HCT116 (cell line): ENCODE measurements around the gene TMSB4X. TPM values are rescaled to one million over a fixed set of nuclear protein-coding genes. Genes with fewer than 3 reads are reported as not detected.
A peak's percentile ranks its signal among the peaks of the same experiment; 100 is the strongest.

ENCODE experiments used
- ATAC-seq: fragments of 200-7000 bp; cut with Tn5 transposase; 2 replicates; pipeline ENCODE4 v1.9.1; 2020; ENCODE audit warnings: mild to moderate bottlenecking, moderate library complexity
- Bru-seq: library from RNA; stranded (reverse); fragments of 400-500 nt; gene quantifications from one replicate; lab custom pipeline; 2021; lab: Mats Ljungman, UMichigan
- BruChase-seq, 2 experiments: library from RNA; stranded (reverse); fragments of 400-500 nt; gene quantifications; one replicate each; lab custom pipeline; 2021; lab: Mats Ljungman, UMichigan
- BruUV-seq: library from RNA; stranded (reverse); fragments of 400-500 nt; replicated peaks from 2 replicates; lab custom pipeline; 2021; lab: Mats Ljungman, UMichigan
- CTCF ChIA-PET: fragments of 300-600 bp; sonication (Branson Sonifier 250); formaldehyde crosslinking; loops from one replicate; lab custom pipeline; 2021; ENCODE audit warnings: antibody characterized with exemption; lab: Charles Lee
- POLR2A ChIA-PET: fragments of 300-600, 350-600 bp; sonication (Branson Sonifier 250); formaldehyde crosslinking; loops from one replicate; lab custom pipeline; 2021; ENCODE audit warnings: antibody characterized with exemption; lab: Charles Lee
- RAD21 ChIA-PET, 2 experiments: fragments of 300-600 bp; sonication (Branson Sonifier 250); formaldehyde crosslinking; loops; one replicate each; lab custom pipeline; 2023; ENCODE audit warnings: low total read pairs in 2 of 2; ENCODE audit not compliant: uncharacterized antibody in 2 of 2, unreplicated experiment in 2 of 2, low non-redundant PET in 1 of 2; lab: Charles Lee
- DNase-seq: peaks from one replicate; pipeline ENCODE4 v3.0.0-alpha.2; 2010; ENCODE audit warnings: low read depth, low spot score
- H2AFZ ChIP-seq: fragments of 200-600 bp; shearing (Covaris generic), sonication (generic); 2 replicates; pipeline ENCODE4 v1.6.1; 2017; ENCODE audit warnings: low read depth, mixed run types, mixed read lengths, antibody characterized with exemption, low read length; ENCODE audit not compliant: poor library complexity, severe bottlenecking
- H3K27ac ChIP-seq: 2 replicates; pipeline ENCODE4 v1.5.1; 2012; ENCODE audit warnings: low read depth, low read length
- H3K27me3 ChIP-seq: fragments of 200-600 bp; sonication (generic); 2 replicates; pipeline ENCODE4 v1.6.1; 2016; ENCODE audit warnings: mixed run types, low read length, mixed read lengths; ENCODE audit not compliant: insufficient read depth
- H3K36me3 ChIP-seq, 2 experiments: fragments of 200-500 bp in 1 of 2; fragments of 200-600 bp in 1 of 2; sonication (Bioruptor generic) in 1 of 2; sonication (generic) in 1 of 2; 2 replicates each; pipeline versions ENCODE4 v1.5.1 to v1.6.1; 2014 to 2016; ENCODE audit warnings: low read length in 2 of 2, inconsistent platforms in 1 of 2, mixed read lengths in 1 of 2, mixed run types in 1 of 2; ENCODE audit not compliant: insufficient read depth in 2 of 2, control insufficient read depth in 1 of 2
- H3K4me1 ChIP-seq, 2 experiments: fragments of 200-600 bp in 1 of 2; sonication (generic) in 1 of 2; 2 replicates each; pipeline versions ENCODE4 v1.5.1 to v1.6.1; 2012 to 2017; ENCODE audit warnings: low read length in 2 of 2, inconsistent platforms in 1 of 2, mild to moderate bottlenecking in 1 of 2, mixed read lengths in 1 of 2, mixed run types in 1 of 2, moderate library complexity in 1 of 2; ENCODE audit not compliant: insufficient read depth in 2 of 2, control insufficient read depth in 1 of 2
- H3K4me2 ChIP-seq: fragments of 200-600 bp; sonication (generic); 2 replicates; pipeline ENCODE4 v1.6.1; 2017; ENCODE audit warnings: mixed run types, low read length, mixed read lengths
- H3K4me3 ChIP-seq, 2 experiments: fragments of 200-600 bp in 1 of 2; sonication (generic) in 1 of 2; replicated peaks in 1 of 2; 2 replicates each; pipeline ENCODE4 v1.5.1; 2011 to 2016; ENCODE audit warnings: low read length in 2 of 2, control low read depth in 1 of 2, low read depth in 1 of 2, mild to moderate bottlenecking in 1 of 2, mixed read lengths in 1 of 2, mixed run types in 1 of 2
- H3K79me2 ChIP-seq: fragments of 200-600 bp; sonication (generic); 2 replicates; pipeline ENCODE4 v1.6.1; 2017; ENCODE audit warnings: mild to moderate bottlenecking, mixed run types, low read length, moderate library complexity, mixed read lengths; ENCODE audit not compliant: insufficient read depth
- H3K9ac ChIP-seq: fragments of 200-600 bp; sonication (generic); 2 replicates; pipeline ENCODE4 v1.6.1; 2016; ENCODE audit warnings: low read length, mixed read lengths
- H3K9me2 ChIP-seq: fragments of 200-600 bp; sonication (generic), shearing (Covaris generic); 2 replicates; pipeline ENCODE4 v1.6.1; 2017; ENCODE audit warnings: mixed run types, mild to moderate bottlenecking, moderate library complexity; ENCODE audit not compliant: insufficient read depth
- H3K9me3 ChIP-seq, 2 experiments: fragments of 200-500 bp in 1 of 2; fragments of 200-600 bp in 1 of 2; sonication (Bioruptor generic) in 1 of 2; sonication (generic) in 1 of 2; 2 replicates each; pipeline ENCODE4 v1.6.1; 2014 to 2017; ENCODE audit warnings: low read length in 2 of 2, mixed read lengths in 2 of 2, inconsistent platforms in 1 of 2, low read depth in 1 of 2, mild to moderate bottlenecking in 1 of 2, mixed run types in 1 of 2, moderate library complexity in 1 of 2; ENCODE audit not compliant: control insufficient read depth in 1 of 2, insufficient read depth in 1 of 2
- H4K20me1 ChIP-seq: fragments of 200-600 bp; sonication (generic), shearing (Covaris generic); 2 replicates; pipeline ENCODE4 v1.6.1; 2017; ENCODE audit warnings: mixed run types, mild to moderate bottlenecking, moderate library complexity; ENCODE audit not compliant: insufficient read depth
- CBX3 ChIP-seq: IDR thresholded peaks from 2 replicates; pipeline ENCODE4 v1.6.1; 2012; ENCODE audit warnings: low read depth
- CEBPB ChIP-seq: IDR thresholded peaks from 2 replicates; pipeline ENCODE4 v1.6.1; 2012; ENCODE audit warnings: low read depth
- EGR1 ChIP-seq: IDR thresholded peaks from 2 replicates; pipeline ENCODE4 v1.6.1; 2012; ENCODE audit warnings: low read depth
- ELF1 ChIP-seq: IDR thresholded peaks from 2 replicates; pipeline ENCODE4 v1.6.1; 2012; ENCODE audit warnings: low read depth, borderline replicate concordance
- EZH2 ChIP-seq: fragments of 200-600 bp; sonication (generic); IDR thresholded peaks from 2 replicates; pipeline ENCODE4 v1.6.1; 2017; ENCODE audit warnings: antibody characterized with exemption, mixed run types
- EZH2phosphoT487 ChIP-seq: fragments of 200-600 bp; IDR thresholded peaks from 2 replicates; pipeline ENCODE4 v1.6.1; 2018; ENCODE audit warnings: antibody characterized with exemption, borderline replicate concordance
- FOSL1 ChIP-seq: IDR thresholded peaks from 2 replicates; pipeline ENCODE4 v1.6.1; 2012; ENCODE audit warnings: low read depth
- JUND ChIP-seq: IDR thresholded peaks from 2 replicates; pipeline ENCODE4 v1.6.1; 2012
- POLR2A ChIP-seq: IDR thresholded peaks from 2 replicates; pipeline ENCODE4 v1.7.0; 2011; ENCODE audit warnings: borderline replicate concordance; ENCODE audit not compliant: insufficient read depth, insufficient read length; ENCODE audit errors: extremely low read depth
- POLR2AphosphoS5 ChIP-seq: IDR thresholded peaks from 2 replicates; pipeline ENCODE4 v1.6.1; 2011; ENCODE audit warnings: mild to moderate bottlenecking, low read depth, low read length, moderate library complexity
- RAD21 ChIP-seq: IDR thresholded peaks from 2 replicates; pipeline ENCODE4 v1.6.1; 2012; ENCODE audit warnings: low read depth, mild to moderate bottlenecking
- SIN3A ChIP-seq: IDR thresholded peaks from 2 replicates; pipeline ENCODE4 v1.6.1; 2012; ENCODE audit warnings: low read depth
- SP1 ChIP-seq: IDR thresholded peaks from 2 replicates; pipeline ENCODE4 v1.6.1; 2012; ENCODE audit warnings: low read depth
- SRF ChIP-seq: IDR thresholded peaks from 2 replicates; pipeline ENCODE4 v1.6.1; 2012; ENCODE audit warnings: low read depth
- TCF7L2 ChIP-seq: IDR thresholded peaks from 2 replicates; pipeline ENCODE4 v1.7.0; 2011; ENCODE audit warnings: borderline replicate concordance, inconsistent platforms; ENCODE audit not compliant: insufficient read depth, insufficient read length; ENCODE audit errors: extremely low read depth
- YY1 ChIP-seq: IDR thresholded peaks from 2 replicates; pipeline ENCODE4 v1.6.1; 2011; ENCODE audit warnings: low read length, low read depth, moderate library complexity, mild to moderate bottlenecking; ENCODE audit not compliant: insufficient replicate concordance; ENCODE audit errors: extremely low read depth
- ZFX ChIP-seq: fragments of 450-650 bp; IDR thresholded peaks from 2 replicates; pipeline ENCODE4 v1.6.1; 2017
- ZNF274 ChIP-seq: fragments of 200-500 bp; sonication (Bioruptor generic); IDR thresholded peaks from 2 replicates; pipeline ENCODE4 v1.6.1; 2014; ENCODE audit warnings: mild to moderate bottlenecking, low read depth, low read length, inconsistent platforms
- intact Hi-C: fragments of 100-400 bp; cut with micrococcal nuclease; formaldehyde crosslinking; loops from 2 replicates; pipeline ENCODE4 v1.10.0; 2022
- long read RNA-seq: library from polyadenylated mRNA; unstranded; transcript quantifications from one replicate; pipeline ENCODE4 v2.0.0, GENCODE V29; 2021; ENCODE audit not compliant: unreplicated experiment
- polyA plus RNA-seq: library from polyadenylated mRNA; unstranded; fragments of >200 nt; gene quantifications from 2 replicates; pipeline ENCODE4 v1.2.1, GENCODE V29; 2012; ENCODE audit warnings: missing spikeins
- total RNA-seq: library from RNA; stranded (reverse); gene quantifications from one replicate; pipeline ENCODE4 v1.2.1, GENCODE V29; 2021; ENCODE audit not compliant: unreplicated experiment
- TF ChIP-seq, protein P1 (sequence below): IDR thresholded peaks from 2 replicates; pipeline ENCODE4 v1.6.1; 2011; ENCODE audit warnings: mild to moderate bottlenecking, low read length, moderate library complexity; ENCODE audit not compliant: insufficient replicate concordance; ENCODE audit errors: extremely low read depth
- TF ChIP-seq, protein P2 (sequence below), 3 experiments: fragments of 200-600 bp in 1 of 3; sonication (generic) in 1 of 3; IDR thresholded peaks in 2 of 3; conservative IDR thresholded peaks in 1 of 3; 2 replicates each; pipeline ENCODE4 v1.5.1; 2012 to 2017; ENCODE audit warnings: low read depth in 2 of 3, low read length in 2 of 3, antibody characterized with exemption in 1 of 3, borderline replicate concordance in 1 of 3, control low read depth in 1 of 3, mild to moderate bottlenecking in 1 of 3, mixed read lengths in 1 of 3, mixed run types in 1 of 3, moderate library complexity in 1 of 3; ENCODE audit not compliant: insufficient read depth in 1 of 3

The TMSB4X gene
- 407 TPM for total RNA-seq
- 702 and 898 TPM in 2 replicates for polyA plus RNA-seq
- percentile 99 among the genes with signal in this experiment for Bru-seq, nascent RNA
- percentile 100 among the genes with signal in this experiment for BruChase-seq, experiment 1, labeled RNA remaining after a 6-hour chase
- percentile 99 among the genes with signal in this experiment for BruChase-seq, experiment 2, labeled RNA remaining after a 2-hour chase
- long read RNA-seq, transcript TMSB4X-204 (3 exons, 628 nt) = major isoform, 155 of 189 reads
- long read RNA-seq, partial matches to known transcripts = 0 of 189 reads
- long read RNA-seq, other reads (novel, unspliced or antisense) = 32 of 189 reads

DNA sequence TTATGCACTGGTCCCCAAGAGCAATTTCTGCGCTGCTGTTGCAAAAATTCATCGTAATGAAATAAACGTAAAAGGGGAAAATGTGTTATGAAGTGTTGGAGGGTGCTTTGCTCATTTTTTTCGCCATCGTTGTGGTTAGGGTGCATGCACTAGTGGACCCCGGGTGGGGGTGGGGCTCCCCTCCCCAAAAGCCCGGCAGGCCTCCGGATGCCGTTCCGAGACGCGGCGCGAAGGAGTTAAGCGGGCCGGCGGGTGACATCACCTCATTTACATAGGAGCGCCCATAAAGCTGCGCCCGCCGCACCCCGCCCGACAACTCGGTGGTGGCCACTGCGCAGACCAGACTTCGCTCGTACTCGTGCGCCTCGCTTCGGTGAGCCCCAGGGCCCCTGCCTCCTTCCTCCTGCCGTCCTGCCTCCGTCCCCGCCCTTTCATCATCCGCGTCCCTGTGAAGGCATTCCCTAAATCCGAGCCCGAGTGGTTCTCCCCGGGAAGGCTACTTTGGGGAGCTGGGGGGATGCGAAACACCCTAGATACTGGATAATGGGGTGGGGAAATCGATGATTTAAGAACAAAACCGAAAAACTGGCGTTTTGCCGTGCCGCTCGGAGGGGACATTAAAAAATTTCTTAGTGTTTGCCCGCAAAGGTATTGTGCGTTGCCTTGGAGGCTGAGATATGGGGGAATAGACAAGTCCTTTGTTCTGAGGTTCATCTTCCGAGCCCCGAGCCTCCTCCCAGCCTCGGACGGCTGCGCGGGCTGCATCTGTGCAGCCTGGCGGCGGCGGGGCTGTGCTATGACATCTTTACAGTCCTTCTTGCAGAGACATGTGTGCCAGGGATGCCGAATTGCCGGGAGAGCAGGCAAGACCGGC, at the start of gene TMSB4X:
Gene TMSB4X (plus strand): TSS at position 315 of the 874 bp plus-strand sequence.
- DNase-seq (no peak), ATAC-seq (peak; percentile 91)
- Histone ChIP-seq H3K27me3 (no peaks in the 10 kb centered on the region), H3K9me3 (no peaks in the 10 kb centered on the region), H3K79me2 (peaks cover 11% of the 10 kb centered on the region), H3K4me2 (peak within 1 kb of the TSS; percentile 84), H3K4me3 (peak within 1 kb of the TSS; percentile 57 to 79), H2AFZ (peak within 1 kb of the TSS; percentile 95), H4K20me1 (no peaks in the 10 kb centered on the region), H3K27ac (peak within 1 kb of the TSS; percentile 71), H3K9ac (peak within 1 kb of the TSS; percentile 77), H3K4me1 (peaks cover 0 to 10% of the 10 kb centered on the region in 2 experiments; a peak in 2 of 4 replicates), H3K36me3 (no peaks in the 10 kb centered on the region), H3K9me2 (no peaks in the 10 kb centered on the region)
- intact Hi-C loops = loop anchor here (2.0 to 10.0 kb wide), 2 partner anchors 424 to 510 kb away; no protein-coding TSS in a partner anchor
- ChIA-PET POLR2A (interaction anchor here (0.6 to 1.5 kb wide), 5 partner anchors 9 to 132 kb away, joined by 3 to 5 read pairs (median 3); no protein-coding TSS in a partner anchor), RAD21 (no interaction called here), CTCF (no interaction called here)
- BruUV-seq = TSS peak; percentile 84
- TF ChIP-seq ELF1 (no peak), FOSL1 (no peak), POLR2AphosphoS5 (peak; percentile 98), EZH2 (no peak), CEBPB (no peak), SIN3A (peak; percentile 83), ZNF274 (no peak), SRF (no peak), CBX3 (no peak), EZH2phosphoT487 (no peak), POLR2A (peak; percentile 96), YY1 (no peak), SP1 (no peak), RAD21 (no peak; the same call in 1 of the 2 replicates), EGR1 (no peak), TCF7L2 (peak; percentile 33), JUND (peak; percentile 27), ZFX (no peak)
- TF ChIP-seq, protein P1, sequence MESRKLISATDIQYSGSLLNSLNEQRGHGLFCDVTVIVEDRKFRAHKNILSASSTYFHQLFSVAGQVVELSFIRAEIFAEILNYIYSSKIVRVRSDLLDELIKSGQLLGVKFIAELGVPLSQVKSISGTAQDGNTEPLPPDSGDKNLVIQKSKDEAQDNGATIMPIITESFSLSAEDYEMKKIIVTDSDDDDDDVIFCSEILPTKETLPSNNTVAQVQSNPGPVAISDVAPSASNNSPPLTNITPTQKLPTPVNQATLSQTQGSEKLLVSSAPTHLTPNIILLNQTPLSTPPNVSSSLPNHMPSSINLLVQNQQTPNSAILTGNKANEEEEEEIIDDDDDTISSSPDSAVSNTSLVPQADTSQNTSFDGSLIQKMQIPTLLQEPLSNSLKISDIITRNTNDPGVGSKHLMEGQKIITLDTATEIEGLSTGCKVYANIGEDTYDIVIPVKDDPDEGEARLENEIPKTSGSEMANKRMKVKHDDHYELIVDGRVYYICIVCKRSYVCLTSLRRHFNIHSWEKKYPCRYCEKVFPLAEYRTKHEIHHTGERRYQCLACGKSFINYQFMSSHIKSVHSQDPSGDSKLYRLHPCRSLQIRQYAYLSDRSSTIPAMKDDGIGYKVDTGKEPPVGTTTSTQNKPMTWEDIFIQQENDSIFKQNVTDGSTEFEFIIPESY = no peak
- TF ChIP-seq, protein P2, sequence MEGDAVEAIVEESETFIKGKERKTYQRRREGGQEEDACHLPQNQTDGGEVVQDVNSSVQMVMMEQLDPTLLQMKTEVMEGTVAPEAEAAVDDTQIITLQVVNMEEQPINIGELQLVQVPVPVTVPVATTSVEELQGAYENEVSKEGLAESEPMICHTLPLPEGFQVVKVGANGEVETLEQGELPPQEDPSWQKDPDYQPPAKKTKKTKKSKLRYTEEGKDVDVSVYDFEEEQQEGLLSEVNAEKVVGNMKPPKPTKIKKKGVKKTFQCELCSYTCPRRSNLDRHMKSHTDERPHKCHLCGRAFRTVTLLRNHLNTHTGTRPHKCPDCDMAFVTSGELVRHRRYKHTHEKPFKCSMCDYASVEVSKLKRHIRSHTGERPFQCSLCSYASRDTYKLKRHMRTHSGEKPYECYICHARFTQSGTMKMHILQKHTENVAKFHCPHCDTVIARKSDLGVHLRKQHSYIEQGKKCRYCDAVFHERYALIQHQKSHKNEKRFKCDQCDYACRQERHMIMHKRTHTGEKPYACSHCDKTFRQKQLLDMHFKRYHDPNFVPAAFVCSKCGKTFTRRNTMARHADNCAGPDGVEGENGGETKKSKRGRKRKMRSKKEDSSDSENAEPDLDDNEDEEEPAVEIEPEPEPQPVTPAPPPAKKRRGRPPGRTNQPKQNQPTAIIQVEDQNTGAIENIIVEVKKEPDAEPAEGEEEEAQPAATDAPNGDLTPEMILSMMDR (IDR thresholded peaks at IDR 0.05 in 2 of 3, conservative IDR thresholded peaks at IDR 0.05 in 1 of 3; ENCODE audit: borderline replicate concordance in 1 of 3, insufficient read depth in 1 of 3, low read depth in 2 of 3, low read length in 2 of 3) = no peak
